ENCODE data around the gene GALR1. TPM values are rescaled to one million over a fixed set of nuclear protein-coding genes. Genes with fewer than 3 reads are reported as not detected.

The GALR1 gene
- total and polyA plus RNA-seq, 2 experiments from 2014 or later, result 0.32 to 1.1 TPM

- H3K27me3 ChIP-seq (ENCODE audit: insufficient read depth), result no peaks in the 10 kb centered on the region
- H3K4me1 Mint-ChIP-seq, result no peaks in the 10 kb centered on the region
- ATAC-seq, result no peak
Observed at GRCh38 chr18:77234504-77235365, 14.9 kb upstream of the GALR1 start.

More at GRCh38 chr18:77234504-77235365, 14.9 kb upstream of the GALR1 start:
- H4K20me1 ChIP-seq (replicated peaks; ENCODE audit: insufficient read depth), result no peaks in the 10 kb centered on the region
- H3K4me3 ChIP-seq, result no peak overlapping the region
- H3K9me2 ChIP-seq (ENCODE audit: insufficient read depth), result peaks cover 10% of the 10 kb centered on the region; the same call in 1 of the 2 replicates
- H3K36me3 ChIP-seq (ENCODE audit: insufficient read depth), result peaks cover 8% of the 10 kb centered on the region
- no peak for TF ChIP-seq ZNF331 (CRISPR knock-in tag; IDR thresholded peaks at IDR 0.05; ENCODE audit: low read depth)
- TF ChIP-seq EZH2 (IDR thresholded peaks at IDR 0.05; ENCODE audit: low read depth, unreplicated experiment), result no peak
- no peak for TF ChIP-seq NANOG (IDR thresholded peaks at IDR 0.05; ENCODE audit: borderline replicate concordance)
- TF ChIP-seq EZH2phosphoT487 (IDR thresholded peaks at IDR 0.05; ENCODE audit: unreplicated experiment), result no peak
- TF ChIP-seq ZNF114 (CRISPR knock-in tag; IDR thresholded peaks at IDR 0.05), result no peak
- no peak for TF ChIP-seq STAT1 (IDR thresholded peaks at IDR 0.05; ENCODE audit: unreplicated experiment)
- TF ChIP-seq CREB1 (CRISPR knock-in tag; IDR thresholded peaks at IDR 0.05; ENCODE audit: low read depth), result no peak
- no peak for TF ChIP-seq ZNF462 (CRISPR knock-in tag; IDR thresholded peaks at IDR 0.05)
- no peak for TF ChIP-seq JUNB (IDR thresholded peaks at IDR 0.05; ENCODE audit: unreplicated experiment)
- TF ChIP-seq REST (IDR thresholded peaks at IDR 0.05; ENCODE audit: unreplicated experiment), result no peak
- no peak for TF ChIP-seq ETS1 (IDR thresholded peaks at IDR 0.05)
- no peak for TF ChIP-seq CTCF (conservative IDR thresholded peaks at IDR 0.05; ENCODE audit: low read depth in 2 of 2)
- TF ChIP-seq POLR2AphosphoS5 (IDR thresholded peaks at IDR 0.05; ENCODE audit: low read depth), result no peak
- H3K27me3 Mint-ChIP-seq (ENCODE audit: insufficient read depth, low read depth, poor library complexity), result no peaks in the 10 kb centered on the region
- no peak overlapping the region for H3K27ac ChIP-seq (ENCODE audit: low read depth)
- peaks cover 24% of the 10 kb centered on the region for H3K9me3 Mint-ChIP-seq
- no peak overlapping the region for H3K4me2 ChIP-seq
- H3K36me3 Mint-ChIP-seq (ENCODE audit: low read depth), result peaks cover 18% of the 10 kb centered on the region
- no peak overlapping the region for H3K27ac Mint-ChIP-seq
- H3F3A ChIP-seq (replicated peaks; ENCODE audit: low read depth), result no peaks in the 10 kb centered on the region
- H3K4me3 Mint-ChIP-seq, result no peak overlapping the region
- no peaks in the 10 kb centered on the region for H3K79me2 ChIP-seq (replicated peaks; ENCODE audit: insufficient read depth)
- no peak for DNase-seq (ENCODE audit: low spot score)
- no peaks in the 10 kb centered on the region for H3K4me1 ChIP-seq (ENCODE audit: insufficient read depth)
- H2AFZ ChIP-seq, result no peak overlapping the region

Measured in GM23338 (cell line).